ENCODE measurements around the gene LPCAT4.

DNA sequence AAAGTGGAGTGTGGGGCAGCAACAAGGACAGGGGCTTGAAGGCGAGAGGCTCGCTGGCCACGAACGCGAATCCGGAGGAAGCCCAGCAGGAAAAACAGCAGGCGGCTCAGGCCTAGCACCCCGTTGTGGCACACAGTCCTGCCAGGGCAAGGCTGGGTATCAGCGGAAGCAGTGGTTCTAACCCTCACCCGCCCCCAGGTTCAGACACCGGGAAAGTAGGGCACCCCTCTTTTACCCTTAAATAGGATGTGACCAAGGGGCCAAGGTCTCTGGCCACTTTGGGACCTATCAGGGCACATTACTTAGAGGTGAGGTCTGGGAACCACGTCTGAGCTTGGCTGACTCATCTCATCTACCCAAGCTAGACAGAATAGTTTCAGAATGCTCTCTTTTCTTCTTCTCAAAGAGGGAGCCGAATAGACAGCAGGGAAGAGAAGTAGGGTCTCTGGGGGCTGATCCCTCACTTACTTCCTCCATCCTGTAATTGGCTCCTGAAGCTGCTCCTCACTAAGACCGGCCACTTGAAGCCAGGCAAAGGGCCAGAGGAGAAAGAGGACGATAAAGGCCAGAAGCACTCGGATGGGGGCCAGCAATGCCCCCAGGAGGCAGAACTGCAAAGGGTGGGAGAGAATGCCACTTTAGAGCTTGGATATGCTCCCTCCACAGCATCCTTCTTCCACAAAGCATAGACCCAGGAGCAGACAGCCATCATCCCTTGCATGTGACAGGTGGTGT is 1.7 kb downstream of the LPCAT4 start:
- TF ChIP-seq, protein P1, sequence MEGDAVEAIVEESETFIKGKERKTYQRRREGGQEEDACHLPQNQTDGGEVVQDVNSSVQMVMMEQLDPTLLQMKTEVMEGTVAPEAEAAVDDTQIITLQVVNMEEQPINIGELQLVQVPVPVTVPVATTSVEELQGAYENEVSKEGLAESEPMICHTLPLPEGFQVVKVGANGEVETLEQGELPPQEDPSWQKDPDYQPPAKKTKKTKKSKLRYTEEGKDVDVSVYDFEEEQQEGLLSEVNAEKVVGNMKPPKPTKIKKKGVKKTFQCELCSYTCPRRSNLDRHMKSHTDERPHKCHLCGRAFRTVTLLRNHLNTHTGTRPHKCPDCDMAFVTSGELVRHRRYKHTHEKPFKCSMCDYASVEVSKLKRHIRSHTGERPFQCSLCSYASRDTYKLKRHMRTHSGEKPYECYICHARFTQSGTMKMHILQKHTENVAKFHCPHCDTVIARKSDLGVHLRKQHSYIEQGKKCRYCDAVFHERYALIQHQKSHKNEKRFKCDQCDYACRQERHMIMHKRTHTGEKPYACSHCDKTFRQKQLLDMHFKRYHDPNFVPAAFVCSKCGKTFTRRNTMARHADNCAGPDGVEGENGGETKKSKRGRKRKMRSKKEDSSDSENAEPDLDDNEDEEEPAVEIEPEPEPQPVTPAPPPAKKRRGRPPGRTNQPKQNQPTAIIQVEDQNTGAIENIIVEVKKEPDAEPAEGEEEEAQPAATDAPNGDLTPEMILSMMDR (IDR thresholded peaks at IDR 0.05) = no peak
- no peak for TF ChIP-seq POLR2A (IDR thresholded peaks at IDR 0.05)

Measured in vagina (tissue), 2 donors.